Measurements from ENCODE around the gene NR4A1. TPM values are rescaled to one million over a fixed set of nuclear protein-coding genes. Genes with fewer than 3 reads are reported as not detected.

NR4A1 gene
- 100 to 1,000 TPM; 197 to 567 TPM for total RNA-seq
- long read RNA-seq, donor 1, full-length matches to known transcripts: 41 of 108 reads
- long read RNA-seq, donor 1, partial matches to known transcripts: 45 of 108 reads
- long read RNA-seq, donor 1, other reads (novel, unspliced or antisense): 22 of 108 reads
- long read RNA-seq, donor 2, full-length matches to known transcripts: 208 of 404 reads
- long read RNA-seq, donor 2, partial matches to known transcripts: 141 of 404 reads
- long read RNA-seq, donor 2, other reads (novel, unspliced or antisense): 55 of 404 reads

DNA sequence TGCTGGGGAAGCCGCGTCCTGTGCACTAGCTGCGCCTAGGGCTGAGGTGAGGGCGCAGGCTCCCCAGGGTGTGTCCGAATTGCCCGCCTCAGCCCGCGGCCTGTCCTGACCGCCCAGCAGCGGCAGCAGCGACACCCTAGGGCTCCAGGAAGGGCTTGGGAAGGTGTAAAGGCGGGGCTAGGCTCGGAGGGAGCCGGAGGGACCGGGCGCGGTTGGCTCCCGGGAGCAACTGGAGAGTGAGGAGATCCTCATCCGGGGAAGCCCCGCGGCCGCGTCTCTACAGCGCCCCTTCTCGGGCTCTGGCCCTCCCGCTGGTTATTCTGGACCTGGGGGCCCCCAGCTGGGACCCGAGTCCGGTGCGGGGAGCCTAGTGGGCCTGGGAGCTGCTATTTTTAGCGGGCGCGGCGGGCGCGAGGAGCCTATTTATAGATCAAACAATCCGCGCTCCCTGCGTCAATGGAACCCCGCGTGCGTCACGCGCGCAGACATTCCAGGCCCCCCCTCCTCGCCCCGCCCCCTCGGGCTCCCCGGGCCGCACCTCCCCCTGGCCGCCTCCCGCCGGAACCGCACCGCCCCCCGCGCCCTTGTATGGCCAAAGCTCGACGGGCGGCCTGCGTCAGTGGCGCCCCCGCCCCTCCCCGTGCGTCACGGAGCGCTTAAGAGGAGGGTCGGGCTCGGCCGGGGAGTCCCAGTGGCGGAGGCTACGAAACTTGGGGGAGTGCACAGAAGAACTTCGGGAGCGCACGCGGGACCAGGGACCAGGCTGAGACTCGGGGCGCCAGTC, at the start of gene NR4A1:
Gene NR4A1 (plus strand): TSS at position 685 of the 784 bp plus-strand sequence. CDS start 2,887 bp downstream, outside the sequence.
- intact Hi-C loops (cut with DNase I): no loop called here
- DNase-seq (ENCODE audit: low spot score): peak; percentile 100

DNA sequence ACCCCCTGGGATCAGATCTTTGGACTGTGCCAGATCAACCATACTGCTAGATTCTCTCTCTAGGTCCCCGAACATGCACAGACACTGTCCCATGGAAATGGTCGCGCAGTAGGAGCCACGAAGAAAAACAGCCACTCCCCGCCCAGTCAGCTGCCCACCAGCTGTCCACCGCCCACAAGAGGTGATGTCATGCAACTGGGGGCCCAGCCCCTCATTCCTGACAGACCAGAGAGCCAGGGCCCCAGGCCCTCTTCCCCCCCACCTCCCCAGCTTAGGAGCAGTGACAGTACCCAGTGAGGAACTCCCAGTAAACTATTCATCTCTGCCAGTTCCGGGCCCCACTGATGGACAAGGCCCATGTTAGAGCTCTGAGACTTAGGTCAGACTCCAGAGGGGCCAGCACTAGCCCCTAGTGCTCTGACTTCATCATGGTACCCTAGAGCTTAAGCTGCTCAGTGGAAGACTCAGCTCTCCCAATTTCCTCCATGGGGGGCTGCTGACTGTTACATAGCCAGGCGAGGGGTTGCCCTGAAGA, 48.2 kb upstream of the NR4A1 start:
- DNase-seq (ENCODE audit: low spot score): no peak
- intact Hi-C loops (cut with DNase I): no loop called here

DNA sequence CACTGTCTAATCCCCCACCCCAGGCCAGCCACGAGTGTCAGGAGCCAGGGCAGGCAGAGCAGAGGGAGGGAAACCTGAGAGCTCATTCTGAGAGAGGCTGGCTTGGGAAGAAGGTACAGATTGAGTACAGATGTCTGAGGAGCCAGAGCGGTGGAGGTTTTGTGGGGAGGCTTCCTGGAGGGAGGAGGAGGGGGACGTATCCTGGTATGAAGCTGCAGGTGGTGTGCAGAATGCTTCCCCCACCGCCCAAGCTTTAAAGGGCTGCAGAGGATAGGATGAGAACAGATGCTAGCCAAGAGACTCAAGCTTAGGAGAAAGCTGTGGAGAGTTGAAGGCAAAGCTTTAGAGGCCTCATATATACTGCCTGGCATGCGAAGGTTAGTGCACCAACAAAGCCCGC, 47.7 kb upstream of the NR4A1 start:
- no peak for DNase-seq (ENCODE audit: low spot score)
- intact Hi-C loops (cut with DNase I): no loop called here

DNA sequence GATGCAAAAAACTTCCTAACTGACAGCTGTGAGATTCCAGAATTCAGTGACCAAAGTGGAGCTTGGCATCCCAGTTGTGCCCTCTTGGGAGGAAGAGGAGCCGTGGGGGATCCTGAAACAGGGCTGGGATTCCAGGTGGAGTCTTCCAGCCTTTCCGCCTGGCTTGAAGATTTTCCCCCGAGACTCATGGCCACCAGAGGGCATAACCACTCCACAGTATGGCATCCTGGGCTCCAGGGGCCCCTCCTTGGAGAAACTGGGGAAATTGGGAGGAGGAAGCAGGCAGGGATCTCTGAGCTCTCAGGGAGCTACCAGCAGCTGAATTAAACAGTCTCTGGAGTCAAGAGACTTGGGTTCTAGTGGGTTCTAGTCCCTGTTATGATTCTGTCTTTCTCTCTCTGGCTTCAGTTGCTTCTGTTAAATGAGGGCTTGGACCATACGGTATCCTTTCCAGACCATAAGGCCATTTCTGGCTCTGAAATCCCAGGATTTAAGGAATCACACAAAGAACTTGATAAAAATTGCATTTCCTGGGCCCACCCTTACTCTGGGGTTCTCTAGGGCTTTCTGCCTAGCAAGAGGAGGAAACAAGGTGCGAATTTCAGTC, 47.1 kb upstream of the NR4A1 start:
- intact Hi-C loops (cut with DNase I): loop anchor here in 1 of 2 donors (2.0 kb wide), 1 partner anchor 21 kb away; no protein-coding TSS in a partner anchor
- DNase-seq (ENCODE audit: low spot score): no peak

GRCh38 chr12:52005218-52005902, 45.9 kb upstream of the NR4A1 start:
- DNase-seq (ENCODE audit: low spot score): no peak
- intact Hi-C loops (cut with DNase I): loop anchor here in 1 of 2 donors (2.0 to 5.0 kb wide), 2 partner anchors 19 to 77 kb away; no protein-coding TSS in a partner anchor

DNA sequence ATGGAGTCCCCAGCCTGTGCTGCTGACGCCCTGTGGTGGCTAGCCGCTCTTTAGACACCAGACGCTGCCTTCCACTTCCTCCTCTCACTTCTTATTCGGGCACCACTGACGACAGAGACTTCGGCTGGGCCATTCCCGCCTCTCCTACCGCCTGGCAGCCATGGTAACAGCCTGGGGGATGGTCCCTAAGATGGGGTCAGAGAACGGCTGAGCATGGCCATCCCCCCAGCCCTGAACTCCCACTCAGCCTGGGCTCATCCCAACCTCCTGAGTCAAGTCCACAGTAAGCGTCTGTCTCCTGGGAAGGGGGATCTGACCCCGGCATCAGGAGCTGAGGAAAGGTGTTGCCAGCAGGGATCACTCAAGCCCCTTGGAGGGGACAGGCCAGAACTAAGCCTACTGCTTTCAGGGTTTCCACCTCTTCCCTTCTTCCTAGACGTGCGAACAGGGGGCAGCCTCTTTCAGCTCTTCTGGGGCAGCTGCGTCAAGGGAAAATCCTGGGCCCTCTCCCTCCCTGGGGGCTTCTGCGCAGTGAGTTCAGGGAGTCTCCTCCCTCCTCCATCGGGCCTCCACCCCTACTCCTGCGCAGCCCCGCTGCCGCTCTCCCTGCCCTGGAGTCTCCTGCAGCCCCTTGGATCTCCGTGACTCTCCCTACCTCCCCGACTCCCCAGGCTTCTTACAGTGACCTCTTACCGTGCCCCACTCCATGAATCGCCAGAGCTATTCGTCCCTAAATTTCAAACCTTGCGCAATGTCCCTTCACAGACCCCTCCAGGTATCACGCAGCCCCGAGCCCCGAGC, 45.1 kb upstream of the NR4A1 start:
- peak; percentile 90 for DNase-seq (ENCODE audit: low spot score)
- intact Hi-C loops (cut with DNase I): loop anchor here in 1 of 2 donors (2.0 to 5.0 kb wide), 2 partner anchors 19 to 76 kb away; no protein-coding TSS in a partner anchor

GRCh38 chr12:52006726-52007157, 44.5 kb upstream of the NR4A1 start, which contains the start of gene TAMALIN:
Gene TAMALIN, plus strand, starts transcription at chr12:52006946. Its CDS starts 74 bp downstream, at chr12:52007020.
- intact Hi-C loops (cut with DNase I): loop anchor here in 1 of 2 donors (5.0 kb wide), 1 partner anchor 76 kb away; no protein-coding TSS in a partner anchor
- DNase-seq (ENCODE audit: low spot score): peak; percentile 92

DNA sequence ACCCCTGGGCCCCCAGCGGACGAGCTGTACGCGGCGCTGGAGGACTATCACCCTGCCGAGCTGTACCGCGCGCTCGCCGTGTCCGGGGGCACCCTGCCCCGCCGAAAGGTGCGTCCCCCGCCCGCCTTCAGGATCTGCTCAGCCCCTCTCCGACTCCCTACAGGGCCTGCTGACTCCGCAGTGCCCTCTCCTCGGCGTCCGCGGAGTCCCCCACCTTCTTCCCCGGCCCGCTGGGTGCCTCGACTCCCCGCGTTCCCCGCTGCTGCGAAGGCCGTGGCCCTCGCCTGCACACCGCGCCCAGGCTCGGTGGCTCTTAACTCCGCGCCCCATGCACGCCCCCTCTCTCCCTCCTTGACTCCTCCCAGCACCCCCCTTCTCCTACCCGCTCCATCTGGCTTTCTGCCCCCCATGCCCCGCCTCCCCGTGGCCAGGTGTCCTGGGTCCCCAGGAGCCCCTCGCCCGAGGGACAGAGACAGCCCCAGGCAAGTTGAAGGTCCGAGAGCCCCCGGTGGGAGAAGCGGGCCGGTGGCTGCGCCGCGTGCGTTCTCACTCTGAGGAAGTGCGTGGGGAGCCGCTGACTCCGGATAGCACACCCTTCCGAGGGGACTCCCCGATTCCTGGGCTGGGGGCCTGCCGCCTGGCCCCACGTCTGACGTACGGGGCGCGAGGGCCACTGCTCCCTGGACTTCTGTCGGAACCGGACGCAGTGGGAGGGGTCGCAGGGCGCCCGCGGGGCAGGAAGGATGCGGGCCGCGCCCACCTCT, 43.9 kb upstream of the NR4A1 start:
- DNase-seq (ENCODE audit: low spot score): peak; percentile 94
- intact Hi-C loops (cut with DNase I): loop anchor here in 1 of 2 donors (5.0 kb wide), 1 partner anchor 75 kb away; no protein-coding TSS in a partner anchor

- intact Hi-C loops (cut with DNase I): loop anchor here in 1 of 2 donors (5.0 kb wide), 1 partner anchor 74 kb away; no protein-coding TSS in a partner anchor
- DNase-seq (ENCODE audit: low spot score): no peak
These were observed 43.2 kb upstream of the NR4A1 start for GRCh38 chr12:52007982-52008510.

GRCh38 chr12:52009081-52009751, 42.0 kb upstream of the NR4A1 start:
- no peak for DNase-seq (ENCODE audit: low spot score)
- intact Hi-C loops (cut with DNase I): loop anchor here in 1 of 2 donors (5.0 kb wide), 1 partner anchor 73 kb away; no protein-coding TSS in a partner anchor

DNA sequence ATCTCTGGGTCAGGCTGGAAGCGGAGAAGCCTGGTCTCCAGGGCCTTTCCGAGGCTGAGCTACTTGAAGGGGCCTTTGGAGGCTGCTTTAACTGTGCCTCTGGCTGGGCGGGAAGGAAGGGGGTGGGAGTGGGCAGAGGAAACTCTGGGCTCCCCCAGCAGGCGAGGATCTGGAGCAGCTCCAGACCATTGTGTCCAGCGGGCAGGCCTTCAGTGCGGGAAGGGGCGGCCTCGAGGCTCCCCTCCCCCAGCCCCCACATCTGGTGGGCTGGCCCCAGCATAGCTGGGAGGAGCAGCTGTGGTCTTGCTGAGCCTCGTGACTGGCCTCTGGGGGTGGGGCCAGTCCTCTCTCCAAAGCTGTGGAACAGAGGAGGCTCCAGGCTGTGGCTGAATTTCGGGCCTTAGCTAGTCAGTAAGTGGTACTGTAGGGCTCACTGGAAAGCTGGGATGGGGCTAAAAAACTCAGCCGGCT, 41.1 kb upstream of the NR4A1 start:
- DNase-seq (ENCODE audit: low spot score): peak; percentile 93
- intact Hi-C loops (cut with DNase I): no loop called here

DNA sequence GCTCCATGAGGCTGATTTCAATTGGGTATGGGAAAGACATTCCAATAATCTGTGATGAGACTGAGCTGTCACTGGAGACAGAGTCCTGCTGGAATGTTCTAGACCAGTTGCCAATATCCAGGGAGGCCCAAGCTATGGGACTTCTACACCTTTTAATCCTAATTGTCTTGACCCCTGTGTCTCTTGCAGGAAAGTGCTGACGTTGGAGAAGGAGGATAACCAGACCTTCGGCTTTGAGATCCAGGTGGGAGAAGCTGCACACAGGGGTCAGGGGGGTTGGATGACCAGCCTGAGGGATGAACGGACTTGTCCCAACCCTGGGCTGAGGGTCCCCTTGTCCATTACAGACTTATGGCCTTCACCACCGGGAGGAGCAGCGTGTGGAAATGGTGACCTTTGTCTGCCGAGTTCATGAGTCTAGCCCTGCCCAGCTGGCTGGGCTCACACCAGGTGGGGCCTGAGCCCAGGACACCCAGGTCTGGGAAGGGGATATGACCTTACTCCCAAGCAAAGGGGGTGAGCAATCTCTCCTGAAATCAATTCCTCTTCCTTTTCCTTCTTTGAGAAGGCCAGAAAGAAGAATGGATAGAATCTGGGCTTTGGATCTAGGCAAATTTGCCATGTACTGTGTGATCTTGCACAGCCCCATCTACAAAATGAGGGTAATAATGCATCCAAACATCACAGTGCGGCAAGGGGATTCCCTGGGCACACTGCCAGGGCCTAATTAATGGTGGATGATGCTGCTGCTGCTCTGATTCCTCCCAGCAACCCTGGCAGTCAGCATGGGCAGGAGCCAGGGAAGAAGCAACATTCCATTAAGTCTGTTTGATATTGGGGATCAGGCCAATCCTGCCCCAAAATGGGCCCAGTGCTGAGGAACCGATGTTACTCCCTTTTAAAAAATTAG, 40.3 kb upstream of the NR4A1 start:
- intact Hi-C loops (cut with DNase I): no loop called here
- DNase-seq (ENCODE audit: low spot score): no peak

GRCh38 chr12:52011602-52012214, 39.5 kb upstream of the NR4A1 start:
- intact Hi-C loops (cut with DNase I): no loop called here
- no peak for DNase-seq (ENCODE audit: low spot score)

DNA sequence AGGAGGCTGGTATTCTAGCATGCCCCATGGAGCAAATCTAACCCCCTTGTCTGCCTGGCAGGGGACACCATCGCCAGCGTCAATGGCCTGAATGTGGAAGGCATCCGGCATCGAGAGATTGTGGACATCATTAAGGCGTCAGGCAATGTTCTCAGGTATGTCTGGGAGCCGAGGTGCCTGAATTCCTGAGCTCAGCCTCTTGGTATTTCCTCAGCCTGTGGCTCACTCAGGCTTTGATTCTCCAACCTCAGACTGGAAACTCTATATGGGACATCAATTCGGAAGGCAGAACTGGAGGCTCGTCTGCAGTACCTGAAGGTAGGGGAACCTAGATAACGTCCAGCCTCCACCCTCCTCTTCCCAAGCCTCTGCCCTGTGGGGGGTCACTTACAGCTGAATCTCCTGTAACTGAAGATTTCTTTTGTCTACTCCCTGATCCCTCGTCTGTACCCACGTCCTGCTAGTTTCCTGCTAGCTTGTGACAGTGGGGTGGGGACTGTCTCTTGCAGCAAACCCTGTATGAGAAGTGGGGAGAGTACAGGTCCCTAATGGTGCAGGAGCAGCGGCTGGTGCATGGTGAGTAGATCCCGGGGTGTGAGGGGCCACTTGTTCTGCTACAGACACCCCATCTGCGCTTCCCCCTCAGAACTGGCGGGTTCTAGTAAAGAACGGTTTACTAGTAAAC, 37.5 kb upstream of the NR4A1 start:
- intact Hi-C loops (cut with DNase I): no loop called here
- no peak for DNase-seq (ENCODE audit: low spot score)
